ENCODE results near the gene NTM.

The NTM gene

DNA sequence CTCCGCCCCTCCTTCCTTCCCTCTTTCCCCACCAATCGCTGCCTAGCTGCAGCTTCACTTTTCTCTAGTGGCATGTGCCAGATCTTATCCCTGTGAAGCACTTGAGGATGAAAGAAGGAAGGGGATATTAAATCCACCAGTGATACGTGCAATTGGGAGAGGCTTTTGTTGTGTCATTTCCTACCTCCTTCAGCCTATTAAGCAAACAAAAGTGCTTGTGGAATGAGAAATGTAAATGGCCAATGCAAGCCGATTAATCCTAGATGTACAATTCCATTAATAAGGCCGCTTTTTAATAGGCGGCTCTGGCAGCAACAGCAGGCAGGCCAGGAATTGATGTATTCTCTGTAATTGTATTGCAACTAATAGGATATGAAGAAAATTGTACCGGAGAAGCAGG lies 23.3 kb downstream of the NTM start:
- Histone ChIP-seq H3K4me3 (replicated peaks; ENCODE audit: insufficient read depth, low read length) (no peak overlapping the region), H3K27ac (replicated peaks) (no peak overlapping the region), H3K27me3 (ENCODE audit: insufficient read depth, poor library complexity, severe bottlenecking) (no peaks in the 10 kb centered on the region)
- DNase-seq (ENCODE audit: low read depth in 1 of 2, low spot score in 1 of 2), result no peak
- no peak for TF ChIP-seq CTCF (IDR thresholded peaks at IDR 0.05; ENCODE audit: insufficient read depth, low read length)

GRCh38 chr11:131397675-131398074 lies 27.3 kb downstream of the NTM start:
- Histone ChIP-seq H3K27ac (replicated peaks) (no peak overlapping the region), H3K4me3 (replicated peaks; ENCODE audit: insufficient read depth, low read length) (no peak overlapping the region), H3K27me3 (ENCODE audit: insufficient read depth, poor library complexity, severe bottlenecking) (no peaks in the 10 kb centered on the region)
- TF ChIP-seq SPI1 (IDR thresholded peaks at IDR 0.05; ENCODE audit: borderline replicate concordance, low read depth) (no peak), REST (IDR thresholded peaks at IDR 0.05; ENCODE audit: insufficient replicate concordance, low read depth) (no peak), POLR2AphosphoS5 (IDR thresholded peaks at IDR 0.05; ENCODE audit: low read depth) (no peak), GABPA (IDR thresholded peaks at IDR 0.05; ENCODE audit: low read depth) (no peak), CTCF (IDR thresholded peaks at IDR 0.05; ENCODE audit: insufficient read depth, low read length) (no peak)
- DNase-seq (ENCODE audit: low read depth in 1 of 2, low spot score in 1 of 2), result no peak

GRCh38 chr11:131402040-131402439 lies 31.6 kb downstream of the NTM start:
- no peaks in the 10 kb centered on the region for H3K27me3 ChIP-seq (ENCODE audit: insufficient read depth, poor library complexity, severe bottlenecking)
- H3K27ac ChIP-seq (replicated peaks), result no peak overlapping the region
- DNase-seq (ENCODE audit: low read depth in 1 of 2, low spot score in 1 of 2), result peak in 1 of 2 experiments; percentile 28
- no peak for TF ChIP-seq GABPA (IDR thresholded peaks at IDR 0.05; ENCODE audit: low read depth)
- no peak overlapping the region for H3K4me3 ChIP-seq (replicated peaks; ENCODE audit: insufficient read depth, low read length)

DNA sequence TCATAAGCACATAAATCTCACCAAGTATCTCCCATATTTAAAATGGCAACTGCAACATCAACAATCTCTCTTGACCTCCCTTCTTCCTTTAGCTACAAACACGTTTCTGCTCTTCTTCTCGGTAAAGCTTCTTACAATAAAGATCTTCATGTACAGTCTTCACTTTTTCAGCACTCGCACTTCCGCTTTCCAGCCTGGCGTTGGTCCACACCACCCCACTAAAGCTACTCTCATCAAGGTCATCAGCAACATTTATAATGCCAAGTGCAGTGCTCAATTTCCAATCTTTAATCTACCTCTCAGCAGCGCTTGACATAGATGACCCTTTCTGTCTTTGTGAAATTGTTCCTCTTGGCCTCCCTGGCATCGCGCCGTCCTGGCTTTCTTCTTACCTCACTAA lies 33.6 kb downstream of the NTM start:
- no peak for TF ChIP-seq CTCF (IDR thresholded peaks at IDR 0.05; ENCODE audit: insufficient read depth, low read length)
- no peak for TF ChIP-seq POLR2AphosphoS5 (IDR thresholded peaks at IDR 0.05; ENCODE audit: low read depth)
- TF ChIP-seq REST (IDR thresholded peaks at IDR 0.05; ENCODE audit: insufficient replicate concordance, low read depth), result no peak
- no peak for TF ChIP-seq SPI1 (IDR thresholded peaks at IDR 0.05; ENCODE audit: borderline replicate concordance, low read depth)
- TF ChIP-seq GABPA (IDR thresholded peaks at IDR 0.05; ENCODE audit: low read depth), result no peak
- H3K27ac ChIP-seq (replicated peaks), result no peak overlapping the region
- no peak for DNase-seq (ENCODE audit: low read depth in 1 of 2, low spot score in 1 of 2)

More for the DNA sequence above, 33.6 kb downstream of the NTM start:
- H3K27me3 ChIP-seq (ENCODE audit: insufficient read depth, poor library complexity, severe bottlenecking), result no peaks in the 10 kb centered on the region
- no peak overlapping the region for H3K4me3 ChIP-seq (replicated peaks; ENCODE audit: insufficient read depth, low read length)
